GM23338 (cell line): ENCODE results near the gene OGFOD2. TPM values are rescaled to one million over a fixed set of nuclear protein-coding genes. Genes with fewer than 3 reads are reported as not detected.

Source experiments
- ATAC-seq: fragments of 200-7000 bp; cut with Tn5 transposase; 3 replicates; pipeline ENCODE4 v1.9.1; 2020
- DNase-seq: peaks from one replicate; pipeline ENCODE4 v3.0.0-alpha.2; 2015; ENCODE audit warnings: low spot score
- H2AFZ ChIP-seq: fragments of 200-600 bp; sonication (generic); 2 replicates; pipeline ENCODE4 v1.8.0; 2016; ENCODE audit warnings: antibody characterized with exemption, mild to moderate bottlenecking, moderate library complexity
- H3F3A ChIP-seq: fragments of 200-600 bp; sonication (generic); replicated peaks from 2 replicates; pipeline ENCODE4 v1.8.0; 2017; ENCODE audit warnings: antibody characterized with exemption, mixed run types, low read depth
- H3K27ac ChIP-seq: fragments of 200-600 bp; sonication (generic); 2 replicates; pipeline ENCODE4 v1.6.1; 2016; ENCODE audit warnings: low read depth
- H3K27me3 ChIP-seq: fragments of 200-600 bp; sonication (generic); 2 replicates; pipeline ENCODE4 v1.8.0; 2016; ENCODE audit warnings: mild to moderate bottlenecking, mixed run types, moderate library complexity; ENCODE audit not compliant: insufficient read depth
- H3K36me3 ChIP-seq: fragments of 200-600 bp; sonication (generic); 2 replicates; pipeline ENCODE4 v1.8.0; 2016; ENCODE audit warnings: mild to moderate bottlenecking; ENCODE audit not compliant: insufficient read depth
- H3K4me1 ChIP-seq: fragments of 200-600 bp; sonication (generic); 2 replicates; pipeline ENCODE4 v1.8.0; 2016; ENCODE audit warnings: mild to moderate bottlenecking, moderate library complexity; ENCODE audit not compliant: insufficient read depth
- H3K4me2 ChIP-seq: fragments of 200-600 bp; sonication (generic); 2 replicates; pipeline ENCODE4 v1.7.1; 2017; ENCODE audit warnings: mixed run types
- H3K4me3 ChIP-seq: fragments of 200-600 bp; sonication (generic); 2 replicates; pipeline ENCODE4 v1.6.1; 2016; ENCODE audit warnings: mixed run types
- H3K79me2 ChIP-seq: fragments of 200-600 bp; sonication (generic); replicated peaks from 2 replicates; pipeline ENCODE4 v1.8.0; 2017; ENCODE audit warnings: mild to moderate bottlenecking; ENCODE audit not compliant: insufficient read depth
- H3K9me2 ChIP-seq: fragments of 200-600 bp; sonication (generic); 2 replicates; pipeline ENCODE4 v1.8.0; 2017; ENCODE audit not compliant: insufficient read depth
- H4K20me1 ChIP-seq: fragments of 200-600 bp; sonication (generic); replicated peaks from 2 replicates; pipeline ENCODE4 v1.8.0; 2017; ENCODE audit warnings: mild to moderate bottlenecking; ENCODE audit not compliant: insufficient read depth
- H3K27ac Mint-ChIP-seq: 2 replicates; pipeline ENCODE4 v1.8.0; 2020; ENCODE audit warnings: inconsistent platforms, mild to moderate bottlenecking, moderate library complexity, mixed read lengths
- H3K27me3 Mint-ChIP-seq: 3 replicates; pipeline ENCODE4 v1.8.0; 2022; ENCODE audit warnings: low read depth, mild to moderate bottlenecking, moderate library complexity, mixed read lengths, inconsistent platforms; ENCODE audit not compliant: insufficient read depth, poor library complexity
- H3K36me3 Mint-ChIP-seq: 3 replicates; pipeline ENCODE4 v1.8.0; 2021; ENCODE audit warnings: low read depth, mild to moderate bottlenecking, inconsistent platforms, moderate library complexity, mixed read lengths
- H3K4me1 Mint-ChIP-seq: 3 replicates; pipeline ENCODE4 v1.8.0; 2020; ENCODE audit warnings: mild to moderate bottlenecking, inconsistent platforms, mixed read lengths
- H3K4me3 Mint-ChIP-seq: 3 replicates; pipeline ENCODE4 v1.8.0; 2021; ENCODE audit warnings: moderate library complexity, mild to moderate bottlenecking, inconsistent platforms, mixed read lengths
- H3K9me3 Mint-ChIP-seq: 3 replicates; pipeline ENCODE4 v1.8.0; 2020; ENCODE audit warnings: moderate library complexity, mild to moderate bottlenecking, inconsistent platforms, mixed read lengths
- CREB1 ChIP-seq: fragments of 250-450 bp; sonication (Bioruptor Pico); IDR thresholded peaks from 2 replicates; pipeline ENCODE4 v1.5.0; 2020; ENCODE audit warnings: low read depth, mild to moderate bottlenecking, moderate library complexity
- EZH2 ChIP-seq: fragments of 200-600 bp; sonication (generic); IDR thresholded peaks from one replicate; pipeline ENCODE4 v1.8.0; 2017; ENCODE audit warnings: antibody characterized with exemption, mild to moderate bottlenecking, low read depth; ENCODE audit not compliant: unreplicated experiment
- POLR2AphosphoS5 ChIP-seq: IDR thresholded peaks from 2 replicates; pipeline ENCODE4 v1.6.1; 2016; ENCODE audit warnings: antibody characterized with exemption, low read depth
- STAT1 ChIP-seq: IDR thresholded peaks from one replicate; pipeline ENCODE4 v1.6.1; 2016; ENCODE audit warnings: antibody characterized with exemption; ENCODE audit not compliant: unreplicated experiment
- ZNF331 ChIP-seq: fragments of 250-450 bp; sonication (Bioruptor Pico); IDR thresholded peaks from 2 replicates; pipeline ENCODE4 v1.5.0; 2020; ENCODE audit warnings: low read depth, mild to moderate bottlenecking, moderate library complexity
- polyA plus RNA-seq: library from polyadenylated mRNA; unstranded; fragments of >200 nt; fragmentation: Nextera tagmentation; extraction: Ambion mirVana; gene quantifications from 2 replicates; pipeline ENCODE4 v1.2.1, GENCODE V29; 2016
- total RNA-seq: library from RNA; depleted of rRNA; stranded (reverse); fragments of >200 nt; shearing (Covaris generic); gene quantifications from 2 replicates; pipeline ENCODE4 v1.2.3, GENCODE V29; 2014
- TF ChIP-seq, protein P1 (sequence below): fragments of 250-450 bp; sonication (Bioruptor Pico); IDR thresholded peaks from 2 replicates; pipeline ENCODE4 v1.5.0; 2020; ENCODE audit warnings: mild to moderate bottlenecking, moderate library complexity
- TF ChIP-seq, protein P2 (sequence below), 2 experiments: fragments of 200-600 bp in 1 of 2; sonication (generic) in 1 of 2; conservative IDR thresholded peaks; 2 replicates each; pipeline versions ENCODE4 v1.5.1 to v1.6.1; 2016 to 2017; ENCODE audit warnings: antibody characterized with exemption in 2 of 2, low read depth in 2 of 2, mild to moderate bottlenecking in 2 of 2, moderate library complexity in 1 of 2

Gene OGFOD2
- total and polyA plus RNA-seq, 2 experiments from 2014 or later = 13.1 to 16.1 TPM

DNA sequence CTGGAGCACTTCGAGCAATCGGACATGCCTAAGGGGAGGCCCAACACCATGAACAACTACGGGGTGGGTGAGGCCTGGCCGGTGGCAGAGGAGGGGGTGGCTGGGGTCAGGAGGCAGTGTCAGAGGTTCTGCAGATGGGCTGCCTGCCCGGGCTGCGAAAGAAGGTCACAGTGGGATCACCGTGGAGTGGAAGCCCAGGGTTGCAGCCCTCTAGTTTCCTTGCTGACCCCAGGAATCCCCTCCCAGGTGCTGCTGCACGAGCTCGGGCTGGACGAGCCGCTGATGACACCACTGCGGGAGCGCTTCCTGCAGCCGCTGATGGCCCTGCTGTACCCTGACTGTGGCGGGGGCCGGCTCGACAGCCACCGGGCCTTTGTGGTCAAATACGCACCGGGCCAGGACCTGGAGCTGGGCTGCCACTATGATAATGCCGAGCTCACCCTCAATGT, 3.5 kb downstream of the OGFOD2 start (continued):
- TF ChIP-seq CREB1 (no peak), ZNF331 (CRISPR knock-in tag) (no peak)
- TF ChIP-seq, protein P1, sequence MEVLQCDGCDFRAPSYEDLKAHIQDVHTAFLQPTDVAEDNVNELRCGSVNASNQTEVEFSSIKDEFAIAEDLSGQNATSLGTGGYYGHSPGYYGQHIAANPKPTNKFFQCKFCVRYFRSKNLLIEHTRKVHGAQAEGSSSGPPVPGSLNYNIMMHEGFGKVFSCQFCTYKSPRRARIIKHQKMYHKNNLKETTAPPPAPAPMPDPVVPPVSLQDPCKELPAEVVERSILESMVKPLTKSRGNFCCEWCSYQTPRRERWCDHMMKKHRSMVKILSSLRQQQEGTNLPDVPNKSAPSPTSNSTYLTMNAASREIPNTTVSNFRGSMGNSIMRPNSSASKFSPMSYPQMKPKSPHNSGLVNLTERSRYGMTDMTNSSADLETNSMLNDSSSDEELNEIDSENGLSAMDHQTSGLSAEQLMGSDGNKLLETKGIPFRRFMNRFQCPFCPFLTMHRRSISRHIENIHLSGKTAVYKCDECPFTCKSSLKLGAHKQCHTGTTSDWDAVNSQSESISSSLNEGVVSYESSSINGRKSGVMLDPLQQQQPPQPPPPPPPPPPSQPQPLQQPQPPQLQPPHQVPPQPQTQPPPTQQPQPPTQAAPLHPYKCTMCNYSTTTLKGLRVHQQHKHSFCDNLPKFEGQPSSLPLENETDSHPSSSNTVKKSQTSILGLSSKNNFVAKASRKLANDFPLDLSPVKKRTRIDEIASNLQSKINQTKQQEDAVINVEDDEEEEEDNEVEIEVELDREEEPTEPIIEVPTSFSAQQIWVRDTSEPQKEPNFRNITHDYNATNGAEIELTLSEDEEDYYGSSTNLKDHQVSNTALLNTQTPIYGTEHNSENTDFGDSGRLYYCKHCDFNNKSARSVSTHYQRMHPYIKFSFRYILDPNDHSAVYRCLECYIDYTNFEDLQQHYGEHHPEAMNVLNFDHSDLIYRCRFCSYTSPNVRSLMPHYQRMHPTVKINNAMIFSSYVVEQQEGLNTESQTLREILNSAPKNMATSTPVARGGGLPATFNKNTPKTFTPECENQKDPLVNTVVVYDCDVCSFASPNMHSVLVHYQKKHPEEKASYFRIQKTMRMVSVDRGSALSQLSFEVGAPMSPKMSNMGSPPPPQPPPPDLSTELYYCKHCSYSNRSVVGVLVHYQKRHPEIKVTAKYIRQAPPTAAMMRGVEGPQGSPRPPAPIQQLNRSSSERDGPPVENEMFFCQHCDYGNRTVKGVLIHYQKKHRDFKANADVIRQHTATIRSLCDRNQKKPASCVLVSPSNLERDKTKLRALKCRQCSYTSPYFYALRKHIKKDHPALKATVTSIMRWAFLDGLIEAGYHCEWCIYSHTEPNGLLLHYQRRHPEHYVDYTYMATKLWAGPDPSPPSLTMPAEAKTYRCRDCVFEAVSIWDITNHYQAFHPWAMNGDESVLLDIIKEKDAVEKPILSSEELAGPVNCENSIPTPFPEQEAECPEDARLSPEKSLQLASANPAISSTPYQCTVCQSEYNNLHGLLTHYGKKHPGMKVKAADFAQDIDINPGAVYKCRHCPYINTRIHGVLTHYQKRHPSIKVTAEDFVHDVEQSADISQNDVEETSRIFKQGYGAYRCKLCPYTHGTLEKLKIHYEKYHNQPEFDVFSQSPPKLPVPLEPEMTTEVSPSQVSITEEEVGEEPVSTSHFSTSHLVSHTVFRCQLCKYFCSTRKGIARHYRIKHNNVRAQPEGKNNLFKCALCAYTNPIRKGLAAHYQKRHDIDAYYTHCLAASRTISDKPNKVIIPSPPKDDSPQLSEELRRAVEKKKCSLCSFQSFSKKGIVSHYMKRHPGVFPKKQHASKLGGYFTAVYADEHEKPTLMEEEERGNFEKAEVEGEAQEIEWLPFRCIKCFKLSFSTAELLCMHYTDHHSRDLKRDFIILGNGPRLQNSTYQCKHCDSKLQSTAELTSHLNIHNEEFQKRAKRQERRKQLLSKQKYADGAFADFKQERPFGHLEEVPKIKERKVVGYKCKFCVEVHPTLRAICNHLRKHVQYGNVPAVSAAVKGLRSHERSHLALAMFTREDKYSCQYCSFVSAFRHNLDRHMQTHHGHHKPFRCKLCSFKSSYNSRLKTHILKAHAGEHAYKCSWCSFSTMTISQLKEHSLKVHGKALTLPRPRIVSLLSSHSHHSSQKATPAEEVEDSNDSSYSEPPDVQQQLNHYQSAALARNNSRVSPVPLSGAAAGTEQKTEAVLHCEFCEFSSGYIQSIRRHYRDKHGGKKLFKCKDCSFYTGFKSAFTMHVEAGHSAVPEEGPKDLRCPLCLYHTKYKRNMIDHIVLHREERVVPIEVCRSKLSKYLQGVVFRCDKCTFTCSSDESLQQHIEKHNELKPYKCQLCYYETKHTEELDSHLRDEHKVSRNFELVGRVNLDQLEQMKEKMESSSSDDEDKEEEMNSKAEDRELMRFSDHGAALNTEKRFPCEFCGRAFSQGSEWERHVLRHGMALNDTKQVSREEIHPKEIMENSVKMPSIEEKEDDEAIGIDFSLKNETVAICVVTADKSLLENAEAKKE (CRISPR knock-in tag) = no peak

DNA sequence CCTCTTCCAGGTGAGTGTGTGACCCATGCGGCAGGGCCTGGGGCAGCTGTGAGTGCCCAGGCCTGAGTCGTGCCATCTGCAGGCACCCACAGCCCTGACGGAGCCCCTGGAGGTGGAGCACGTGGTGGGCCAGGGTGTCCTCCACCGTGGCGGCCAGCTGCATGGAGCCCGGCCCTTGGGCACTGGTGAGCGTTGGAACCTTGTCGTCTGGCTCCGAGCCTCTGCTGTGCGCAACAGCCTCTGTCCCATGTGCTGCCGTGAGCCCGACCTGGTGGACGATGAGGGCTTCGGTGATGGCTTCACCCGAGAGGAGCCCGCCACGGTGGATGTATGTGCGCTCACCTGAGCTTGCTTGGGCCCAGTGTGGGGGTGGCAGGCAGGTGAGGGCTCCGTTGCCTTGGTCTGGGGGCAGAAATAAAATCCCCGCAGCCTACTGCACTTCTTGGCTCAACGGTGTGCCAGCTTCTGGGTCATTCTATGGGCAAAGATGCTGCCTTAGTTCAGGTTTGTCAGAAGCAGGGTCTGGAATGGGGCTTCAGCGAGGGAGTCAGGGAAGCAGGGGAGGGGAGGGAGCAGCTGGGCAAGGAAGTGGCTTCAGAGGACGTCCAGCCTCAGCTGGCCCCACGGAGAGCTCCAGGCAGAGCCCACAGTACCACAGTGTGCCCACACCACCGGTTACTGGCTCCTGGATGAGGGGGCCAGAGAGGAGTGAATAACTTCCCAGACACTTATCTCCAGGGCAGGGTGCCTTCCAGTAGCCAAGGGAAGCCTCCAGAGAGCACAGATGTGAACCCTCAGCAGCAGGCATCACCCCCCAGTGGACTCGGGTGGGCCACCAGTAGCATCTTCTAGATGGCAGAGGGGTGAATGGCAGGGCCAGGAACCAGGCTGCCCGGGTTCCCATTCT, 4.2 kb downstream of the OGFOD2 start:
- no peak overlapping the region for H3K27ac Mint-ChIP-seq

More for the DNA sequence above, 4.2 kb downstream of the OGFOD2 start:
- Histone ChIP-seq H3K27ac (no peak overlapping the region), H4K20me1 (no peaks in the 10 kb centered on the region; the same call in 1 of the 2 replicates), H3K9me2 (no peaks in the 10 kb centered on the region), H3F3A (no peaks in the 10 kb centered on the region), H3K4me1 (peaks cover 20% of the 10 kb centered on the region; the same call in 1 of the 2 replicates), H3K4me2 (peak overlapping the region; percentile 96), H3K79me2 (peaks cover 23% of the 10 kb centered on the region; the same call in 1 of the 2 replicates), H3K36me3 (no peaks in the 10 kb centered on the region; the same call in 1 of the 2 replicates), H3K4me3 (peak overlapping the region; percentile 92), H2AFZ (peak overlapping the region; percentile 83; the same call in 1 of the 2 replicates), H3K27me3 (no peaks in the 10 kb centered on the region)
- H3K36me3 Mint-ChIP-seq = no peaks in the 10 kb centered on the region; the same call in 2 of the 3 replicates
- no peaks in the 10 kb centered on the region for H3K9me3 Mint-ChIP-seq
- peak; percentile 48 for DNase-seq
- TF ChIP-seq EZH2 = no peak
- TF ChIP-seq STAT1 = no peak
- TF ChIP-seq, protein P2, sequence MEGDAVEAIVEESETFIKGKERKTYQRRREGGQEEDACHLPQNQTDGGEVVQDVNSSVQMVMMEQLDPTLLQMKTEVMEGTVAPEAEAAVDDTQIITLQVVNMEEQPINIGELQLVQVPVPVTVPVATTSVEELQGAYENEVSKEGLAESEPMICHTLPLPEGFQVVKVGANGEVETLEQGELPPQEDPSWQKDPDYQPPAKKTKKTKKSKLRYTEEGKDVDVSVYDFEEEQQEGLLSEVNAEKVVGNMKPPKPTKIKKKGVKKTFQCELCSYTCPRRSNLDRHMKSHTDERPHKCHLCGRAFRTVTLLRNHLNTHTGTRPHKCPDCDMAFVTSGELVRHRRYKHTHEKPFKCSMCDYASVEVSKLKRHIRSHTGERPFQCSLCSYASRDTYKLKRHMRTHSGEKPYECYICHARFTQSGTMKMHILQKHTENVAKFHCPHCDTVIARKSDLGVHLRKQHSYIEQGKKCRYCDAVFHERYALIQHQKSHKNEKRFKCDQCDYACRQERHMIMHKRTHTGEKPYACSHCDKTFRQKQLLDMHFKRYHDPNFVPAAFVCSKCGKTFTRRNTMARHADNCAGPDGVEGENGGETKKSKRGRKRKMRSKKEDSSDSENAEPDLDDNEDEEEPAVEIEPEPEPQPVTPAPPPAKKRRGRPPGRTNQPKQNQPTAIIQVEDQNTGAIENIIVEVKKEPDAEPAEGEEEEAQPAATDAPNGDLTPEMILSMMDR (conservative IDR thresholded peaks at IDR 0.05; ENCODE audit: low read depth in 2 of 2) = no peak
- TF ChIP-seq POLR2AphosphoS5 = no peak
- H3K4me3 Mint-ChIP-seq = peak overlapping the region; percentile 82
- peaks cover 18% of the 10 kb centered on the region for H3K4me1 Mint-ChIP-seq
- H3K27me3 Mint-ChIP-seq = peaks cover 31% of the 10 kb centered on the region
- ATAC-seq = no peak
